ENCODE measurements around the gene RTN4IP1. TPM values are rescaled to one million over a fixed set of nuclear protein-coding genes. Genes with fewer than 3 reads are reported as not detected.

RTN4IP1 gene
- total RNA-seq, 1 experiment from 2014 or later = 12.5 TPM

DNA sequence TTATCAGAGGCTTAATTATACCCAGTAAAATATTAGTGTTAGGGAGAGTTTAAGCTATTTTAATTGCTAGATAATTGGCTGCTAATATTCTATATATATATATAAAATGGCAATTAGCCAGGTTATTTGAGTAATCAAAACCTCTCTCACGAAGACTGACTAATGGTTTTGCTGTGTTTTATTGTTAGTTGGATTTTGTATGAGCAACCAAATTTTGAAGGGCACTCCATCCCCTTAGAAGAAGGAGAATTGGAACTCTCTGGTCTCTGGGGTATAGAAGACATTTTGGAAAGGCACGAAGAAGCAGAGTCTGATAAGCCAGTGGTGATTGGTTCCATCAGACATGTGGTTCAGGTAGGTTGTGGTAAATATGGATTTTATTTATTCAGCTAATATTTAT lies 102.2 kb downstream of the RTN4IP1 start:
- H4K8ac ChIP-seq (replicated peaks; ENCODE audit: insufficient read length, low read depth, low read length) = no peak overlapping the region
- H3K27ac ChIP-seq (ENCODE audit: insufficient read length, low read depth, low read length) = no peak overlapping the region
- H3K23me2 ChIP-seq (ENCODE audit: insufficient read length, low read depth, low read length, poor library complexity, severe bottlenecking) = no peaks in the 10 kb centered on the region
- H4K91ac ChIP-seq (ENCODE audit: insufficient read length, low read depth, low read length) = no peak overlapping the region
- WGBS (ENCODE audit: extremely low coverage, insufficient read length, low lambda C conversion rate) = no CpG with 5 or more reads among the region's 2 CpGs
- no peaks in the 10 kb centered on the region for H3K79me1 ChIP-seq (ENCODE audit: insufficient read depth, low read depth, low read length, poor library complexity, severe bottlenecking)
- TF ChIP-seq, protein P1, sequence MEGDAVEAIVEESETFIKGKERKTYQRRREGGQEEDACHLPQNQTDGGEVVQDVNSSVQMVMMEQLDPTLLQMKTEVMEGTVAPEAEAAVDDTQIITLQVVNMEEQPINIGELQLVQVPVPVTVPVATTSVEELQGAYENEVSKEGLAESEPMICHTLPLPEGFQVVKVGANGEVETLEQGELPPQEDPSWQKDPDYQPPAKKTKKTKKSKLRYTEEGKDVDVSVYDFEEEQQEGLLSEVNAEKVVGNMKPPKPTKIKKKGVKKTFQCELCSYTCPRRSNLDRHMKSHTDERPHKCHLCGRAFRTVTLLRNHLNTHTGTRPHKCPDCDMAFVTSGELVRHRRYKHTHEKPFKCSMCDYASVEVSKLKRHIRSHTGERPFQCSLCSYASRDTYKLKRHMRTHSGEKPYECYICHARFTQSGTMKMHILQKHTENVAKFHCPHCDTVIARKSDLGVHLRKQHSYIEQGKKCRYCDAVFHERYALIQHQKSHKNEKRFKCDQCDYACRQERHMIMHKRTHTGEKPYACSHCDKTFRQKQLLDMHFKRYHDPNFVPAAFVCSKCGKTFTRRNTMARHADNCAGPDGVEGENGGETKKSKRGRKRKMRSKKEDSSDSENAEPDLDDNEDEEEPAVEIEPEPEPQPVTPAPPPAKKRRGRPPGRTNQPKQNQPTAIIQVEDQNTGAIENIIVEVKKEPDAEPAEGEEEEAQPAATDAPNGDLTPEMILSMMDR (conservative IDR thresholded peaks at IDR 0.05) = no peak
- H3K18ac ChIP-seq (ENCODE audit: insufficient read length, low read depth, low read length) = no peak overlapping the region
- no peak overlapping the region for H2BK12ac ChIP-seq (ENCODE audit: insufficient read length, low read depth, low read length)
- no peaks in the 10 kb centered on the region for H3K79me2 ChIP-seq (ENCODE audit: insufficient read depth, low read length)
- no peak overlapping the region for H2AK5ac ChIP-seq (ENCODE audit: insufficient read length, low read length)
- no peak for DNase-seq
- H3K56ac ChIP-seq (ENCODE audit: insufficient read length, low read depth, low read length) = no peak overlapping the region
- H2BK120ac ChIP-seq (ENCODE audit: low read depth, low read length, poor library complexity, severe bottlenecking) = no peak overlapping the region
- Mint-ChIP-seq H3K4me3 (no peak overlapping the region), H3K4me1 (peaks cover 6 to 7% of the 10 kb centered on the region in 2 experiments; a peak in 3 of 4 replicates), H3K27me3 (ENCODE audit: low read depth) (no peaks in the 10 kb centered on the region), H3K27ac (no peak overlapping the region; a peak in 1 of 7 replicates), H3K9me3 (no peaks in the 10 kb centered on the region), H3K36me3 (ENCODE audit: insufficient read depth in 1 of 3, low read depth in 3 of 3) (no peaks in the 10 kb centered on the region)
- H2AFZ ChIP-seq (ENCODE audit: low read length) = no peak overlapping the region
- H3K9ac ChIP-seq (ENCODE audit: extremely low read depth, insufficient read length, low read length) = no peak overlapping the region
- no peak overlapping the region for H4K5ac ChIP-seq (ENCODE audit: insufficient read length, low read depth, low read length)
- H4K20me1 ChIP-seq (ENCODE audit: control insufficient read depth, insufficient read depth, insufficient read length) = no peaks in the 10 kb centered on the region
- H3K14ac ChIP-seq (ENCODE audit: insufficient read depth, low read length) = no peak overlapping the region
- H3K4me1 ChIP-seq (ENCODE audit: insufficient read depth, low read length) = no peaks in the 10 kb centered on the region; the same call in 1 of the 2 replicates
- H2BK5ac ChIP-seq (ENCODE audit: insufficient read length, low read length) = no peak overlapping the region
- H3K4ac ChIP-seq (ENCODE audit: low read depth, low read length) = no peak overlapping the region
- no peak overlapping the region for H3K23ac ChIP-seq (ENCODE audit: insufficient read length, low read depth, low read length)
- H2BK15ac ChIP-seq (ENCODE audit: low read depth, low read length) = no peak overlapping the region
- no peaks in the 10 kb centered on the region for H3K9me3 ChIP-seq (ENCODE audit: control insufficient read depth, low read depth, low read length)
- H3K4me2 ChIP-seq (ENCODE audit: insufficient read depth, insufficient read length, low read length) = no peak overlapping the region
- no peaks in the 10 kb centered on the region for H3K27me3 ChIP-seq (ENCODE audit: insufficient read depth, low read length)
- no peak overlapping the region for H2BK20ac ChIP-seq (ENCODE audit: low read depth, low read length, poor library complexity, severe bottlenecking)
- no peak overlapping the region for H3T11ph ChIP-seq (ENCODE audit: low read length)

Measured in H9 (cell line).